ENCODE measurements around the gene KDM4C. TPM values are rescaled to one million over a fixed set of nuclear protein-coding genes. Genes with fewer than 3 reads are reported as not detected.

KDM4C gene
- total RNA-seq, 1 experiment from 2014 or later = 16.8 TPM

- TF ChIP-seq CTCF (IDR thresholded peaks at IDR 0.05 in 2 of 3, conservative IDR thresholded peaks at IDR 0.05 in 1 of 3; ENCODE audit: borderline replicate concordance in 1 of 3, insufficient read depth in 1 of 3, low read depth in 2 of 3, low read length in 2 of 3) (no peak), JUND (IDR thresholded peaks at IDR 0.05) (peak; percentile 20; the same call in 1 of the 2 replicates), FOSL1 (IDR thresholded peaks at IDR 0.05; ENCODE audit: low read depth) (peak; percentile 25; the same call in 1 of the 2 replicates)
Observed at GRCh38 chr9:6759185-6759977, 1.6 kb downstream of the KDM4C start (continued).

GRCh38 chr9:6761306-6761705 is 3.5 kb downstream of the KDM4C start:
- DNase-seq (ENCODE audit: low read depth, low spot score) = no peak
- Histone ChIP-seq H3K4me3 (replicated peaks in 1 of 2; ENCODE audit: low read depth in 1 of 2, low read length in 2 of 2) (no peak overlapping the region), H3K9me2 (ENCODE audit: insufficient read depth) (no peaks in the 10 kb centered on the region), H3K9me3 (ENCODE audit: control insufficient read depth in 1 of 2, insufficient read depth in 1 of 2, low read depth in 1 of 2, low read length in 2 of 2) (no peaks in the 10 kb centered on the region), H3K27me3 (ENCODE audit: insufficient read depth, low read length) (no peaks in the 10 kb centered on the region), H3K9ac (ENCODE audit: low read length) (no peak overlapping the region), H3K4me2 (ENCODE audit: low read length) (no peak overlapping the region), H3K79me2 (ENCODE audit: insufficient read depth, low read length) (peaks cover 64% of the 10 kb centered on the region), H3K4me1 (ENCODE audit: control insufficient read depth in 1 of 2, insufficient read depth in 2 of 2, low read length in 2 of 2) (peaks cover 18 to 32% of the 10 kb centered on the region in 2 experiments; a peak in 3 of 4 replicates), H2AFZ (ENCODE audit: low read depth, low read length, poor library complexity, severe bottlenecking) (no peak overlapping the region), H3K36me3 (ENCODE audit: control insufficient read depth in 1 of 2, insufficient read depth in 2 of 2, low read length in 2 of 2) (no peaks in the 10 kb centered on the region), H3K27ac (ENCODE audit: low read depth, low read length) (no peak overlapping the region), H4K20me1 (ENCODE audit: insufficient read depth) (no peaks in the 10 kb centered on the region)
- CTCF ChIA-PET = no interaction called here
- BruUV-seq (replicated peaks) = no TSS peak
- no peak for ATAC-seq
- TF ChIP-seq RAD21 (IDR thresholded peaks at IDR 0.05; ENCODE audit: low read depth) (no peak), EZH2phosphoT487 (IDR thresholded peaks at IDR 0.05; ENCODE audit: borderline replicate concordance) (no peak), SIN3A (IDR thresholded peaks at IDR 0.05; ENCODE audit: low read depth) (no peak), CTCF (IDR thresholded peaks at IDR 0.05 in 2 of 3, conservative IDR thresholded peaks at IDR 0.05 in 1 of 3; ENCODE audit: borderline replicate concordance in 1 of 3, insufficient read depth in 1 of 3, low read depth in 2 of 3, low read length in 2 of 3) (no peak), MAX (IDR thresholded peaks at IDR 0.05) (no peak)
- POLR2A ChIA-PET = no interaction called here
- intact Hi-C loops (cut with micrococcal nuclease) = no loop called here
- RAD21 ChIA-PET (ENCODE audit: low non-redundant PET in 1 of 2, low total read pairs in 2 of 2, uncharacterized antibody in 2 of 2, unreplicated experiment in 2 of 2) = interaction anchor here in 1 of 2 experiments (0.7 kb wide), 2 partner anchors 17 to 706 kb away, joined by 3 to 4 read pairs; no protein-coding TSS in a partner anchor
